Stromal cell of bone marrow (primary cell): ENCODE measurements around the gene MRPL43.

Experiments
- DNase-seq: peaks from one replicate; pipeline ENCODE4 v3.0.0-alpha.2; 2012; ENCODE audit warnings: low read depth

The MRPL43 gene

GRCh38 chr10:100966887-100967286 lies 20.4 kb downstream of the MRPL43 start:
- DNase-seq = no peak

- no peak for DNase-seq
These were observed 21.5 kb downstream of the MRPL43 start for GRCh38 chr10:100965820-100966219.

DNA sequence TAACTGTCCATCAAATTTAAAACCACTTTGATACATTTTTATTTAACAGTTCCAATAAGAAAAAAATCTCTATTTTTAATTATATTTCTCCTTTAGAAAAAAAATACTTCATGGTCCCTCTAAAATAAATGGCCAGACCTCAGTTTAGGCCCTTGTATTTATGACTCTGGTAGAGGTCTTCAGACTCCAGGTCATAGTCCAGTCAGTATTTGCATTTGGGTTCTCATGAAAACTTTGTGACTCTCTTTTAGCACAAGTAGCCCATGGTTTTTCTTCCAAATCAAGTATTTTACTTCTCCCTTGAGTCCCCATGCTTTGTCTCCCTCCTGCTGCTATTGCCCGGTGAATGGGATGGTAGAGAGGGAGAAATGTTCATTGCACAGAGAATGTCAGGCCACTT lies 23.5 kb downstream of the MRPL43 start:
- DNase-seq = no peak

DNA sequence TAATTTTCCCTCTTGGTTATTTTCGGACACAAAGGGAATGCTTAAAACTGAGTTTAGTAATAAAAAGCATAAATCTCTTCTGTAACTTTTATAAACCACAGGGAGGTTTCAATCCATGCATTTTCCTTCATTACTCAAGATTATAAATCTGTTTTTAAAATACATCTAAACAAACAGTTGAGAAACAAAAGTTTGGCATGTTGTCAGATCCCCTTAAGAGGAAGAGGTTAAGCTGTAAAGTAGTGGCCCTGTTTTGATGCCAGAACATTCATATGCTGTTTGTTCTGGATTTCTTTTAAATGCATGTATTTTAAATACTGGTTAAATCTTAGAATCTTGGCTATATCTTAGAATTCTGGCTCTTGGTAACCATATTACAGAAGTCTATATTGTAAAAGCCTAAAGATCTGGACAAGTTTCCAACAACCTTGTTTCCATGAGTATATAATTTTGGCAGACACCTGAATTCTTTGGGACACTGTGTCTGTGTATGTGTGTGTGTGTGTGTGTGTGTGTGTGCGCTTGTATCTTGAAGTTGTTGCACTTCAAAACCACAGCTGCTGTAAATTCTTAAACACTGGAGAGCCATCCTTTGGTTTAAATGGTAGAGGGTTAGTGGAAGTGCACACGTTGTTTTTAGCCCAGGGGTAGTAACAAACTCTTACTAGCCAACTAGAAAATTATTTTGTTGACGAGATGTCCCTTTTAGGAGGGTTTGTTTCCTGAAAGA lies 24.8 kb downstream of the MRPL43 start:
- DNase-seq = no peak

DNA sequence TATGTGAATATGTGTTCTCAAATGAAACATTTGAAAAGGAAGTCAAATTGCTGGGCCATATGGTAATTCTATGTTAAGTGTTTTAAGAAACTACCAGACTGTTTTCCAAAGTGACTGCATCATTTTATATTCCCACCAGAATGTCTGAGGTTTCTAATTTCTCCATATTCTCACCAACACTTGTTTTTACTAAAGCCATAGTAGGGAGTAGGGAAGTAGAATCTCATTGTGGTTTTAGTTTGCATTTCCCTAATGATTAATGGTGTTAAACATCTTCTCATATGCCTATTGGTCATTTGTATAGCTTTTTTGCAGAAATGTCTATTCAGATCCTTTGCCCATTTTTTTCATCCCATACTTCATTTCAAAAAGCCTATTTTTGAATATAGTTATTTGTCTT lies 27.0 kb downstream of the MRPL43 start:
- no peak for DNase-seq

- no peak for DNase-seq
These were observed 38.4 kb downstream of the MRPL43 start for GRCh38 chr10:100948916-100949315.

DNA sequence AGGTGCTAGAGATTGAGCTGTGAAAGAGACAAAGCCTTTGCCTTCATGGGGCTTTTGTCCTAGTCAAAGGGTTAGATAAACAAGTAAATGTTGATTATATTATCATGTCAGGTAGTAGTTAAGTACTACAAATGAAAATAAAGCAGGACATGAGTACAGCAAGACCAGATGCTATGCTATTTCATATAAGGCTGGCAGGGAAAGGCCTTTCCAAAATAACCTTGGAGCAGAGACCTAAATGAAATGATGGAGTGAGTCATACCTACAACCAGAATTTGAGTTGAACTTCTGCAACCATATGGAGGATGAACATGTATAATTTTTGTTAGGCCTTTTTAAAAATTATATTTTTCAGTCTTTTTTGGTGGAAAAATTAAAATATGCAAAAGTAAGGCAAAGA lies 41.5 kb downstream of the MRPL43 start:
- no peak for DNase-seq

GRCh38 chr10:100943508-100943907 lies 43.8 kb downstream of the MRPL43 start:
- DNase-seq = no peak

GRCh38 chr10:100942229-100942628 lies 45.1 kb downstream of the MRPL43 start:
- DNase-seq = no peak

- no peak for DNase-seq
These were observed 47.4 kb downstream of the MRPL43 start for GRCh38 chr10:100939763-100940344.
